HCEC 1CT (cell line): Measurements from ENCODE around the gene SH2D7.

ENCODE experiments used
- DNase-seq: peaks from one replicate; pipeline ENCODE4 v3.0.0-alpha.2; 2017

Gene SH2D7

GRCh38 chr15:78092261-78093041 lies at the start of gene SH2D7:
TSS of gene SH2D7 (plus strand) at chr15:78092561. CDS start at chr15:78092585, 24 bp downstream.
- no peak for DNase-seq

GRCh38 chr15:78044407-78045155 lies 47.8 kb upstream of the SH2D7 start:
- no peak for DNase-seq

GRCh38 chr15:78045189-78045588 lies 47.2 kb upstream of the SH2D7 start:
- no peak for DNase-seq

- no peak for DNase-seq
These were observed 45.5 kb upstream of the SH2D7 start for GRCh38 chr15:78046796-78047341.

- DNase-seq: no peak
These were observed 44.4 kb upstream of the SH2D7 start for GRCh38 chr15:78047761-78048627.

GRCh38 chr15:78048628-78048920 lies 43.8 kb upstream of the SH2D7 start:
- no peak for DNase-seq

GRCh38 chr15:78049691-78050440 lies 42.5 kb upstream of the SH2D7 start:
- no peak for DNase-seq

- no peak for DNase-seq
These were observed 41.9 kb upstream of the SH2D7 start for GRCh38 chr15:78050441-78050809.

- DNase-seq: no peak
These were observed 41.5 kb upstream of the SH2D7 start for GRCh38 chr15:78050826-78051225.

- DNase-seq: no peak
These were observed 40.8 kb upstream of the SH2D7 start for GRCh38 chr15:78051596-78051995.

- no peak for DNase-seq
These were observed 40.4 kb upstream of the SH2D7 start for GRCh38 chr15:78052001-78052401.

- no peak for DNase-seq
These were observed 39.8 kb upstream of the SH2D7 start for GRCh38 chr15:78052545-78052944.

- no peak for DNase-seq
These were observed 37.8 kb upstream of the SH2D7 start for GRCh38 chr15:78054518-78054917.

- DNase-seq: no peak
These were observed 37.4 kb upstream of the SH2D7 start for GRCh38 chr15:78054966-78055365.

- peak; percentile 64 for DNase-seq
These were observed 36.2 kb upstream of the SH2D7 start for GRCh38 chr15:78055919-78056713.

GRCh38 chr15:78056714-78057269 lies 35.6 kb upstream of the SH2D7 start:
- DNase-seq: peak; percentile 72

- no peak for DNase-seq
These were observed 34.6 kb upstream of the SH2D7 start for GRCh38 chr15:78057803-78058202.

GRCh38 chr15:78058401-78058935 lies 33.9 kb upstream of the SH2D7 start:
- no peak for DNase-seq

GRCh38 chr15:78059110-78059839 lies 33.1 kb upstream of the SH2D7 start:
- DNase-seq: peak; percentile 71

GRCh38 chr15:78060232-78060631 lies 32.1 kb upstream of the SH2D7 start:
- no peak for DNase-seq
